ENCODE measurements around the gene CFAP73.

- TF ChIP-seq GATA3 (IDR thresholded peaks at IDR 0.05; ENCODE audit: low read depth, low read length) (no peak), GATA2 (IDR thresholded peaks at IDR 0.05; ENCODE audit: low read depth, low read length) (no peak)
Observed at GRCh38 chr12:113171543-113171942, 22.0 kb downstream of the CFAP73 start.

All from SH-SY5Y (cell line).